Fibroblast of skin of abdomen (primary cell): ENCODE data around the gene RNFT2.

ENCODE experiments used
- DNase-seq: peaks from one replicate; pipeline ENCODE4 v3.0.0-alpha.2; 2013

RNFT2 gene

GRCh38 chr12:116880213-116880816 lies 142.2 kb downstream of the RNFT2 start:
- no peak for DNase-seq

DNA sequence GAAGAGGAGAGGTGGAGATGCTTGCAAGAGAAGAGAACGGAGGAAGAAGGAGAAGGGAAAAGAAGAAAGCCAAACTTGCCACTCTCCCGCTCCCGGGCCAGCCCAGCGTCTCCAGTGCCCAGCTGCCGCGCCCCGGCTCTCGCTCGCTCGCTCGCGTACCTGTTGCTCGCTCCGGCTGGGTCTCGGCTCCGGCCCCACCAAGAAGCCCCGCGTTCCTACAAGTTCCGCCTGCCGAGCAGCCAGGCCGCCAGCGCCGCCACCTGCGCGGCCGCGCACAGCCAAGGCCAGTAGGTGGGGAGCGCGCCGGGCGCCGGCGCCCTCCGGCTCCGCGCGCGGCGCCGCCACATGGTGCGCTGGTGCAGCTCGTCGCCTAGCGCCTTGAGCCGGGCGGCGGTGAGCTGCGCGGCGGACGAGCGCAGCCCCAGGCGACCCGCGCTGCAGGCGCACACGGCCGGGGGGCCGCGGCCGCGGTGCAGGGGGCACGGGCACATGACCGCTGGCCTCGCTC lies 142.8 kb downstream of the RNFT2 start:
- DNase-seq, result peak; percentile 39

GRCh38 chr12:116881325-116881876 lies 143.3 kb downstream of the RNFT2 start, which contains the start of gene HRK:
HRK (minus strand) TSS chr12:116881441; CDS start chr12:116881307, 134 bp downstream.
- DNase-seq, result peak; percentile 21

GRCh38 chr12:116881877-116882507 lies 143.9 kb downstream of the RNFT2 start:
- no peak for DNase-seq

GRCh38 chr12:116882742-116883141 lies 144.6 kb downstream of the RNFT2 start:
- peak; percentile 44 for DNase-seq

- no peak for DNase-seq
Observed at GRCh38 chr12:116884871-116885270, 146.8 kb downstream of the RNFT2 start.

DNA sequence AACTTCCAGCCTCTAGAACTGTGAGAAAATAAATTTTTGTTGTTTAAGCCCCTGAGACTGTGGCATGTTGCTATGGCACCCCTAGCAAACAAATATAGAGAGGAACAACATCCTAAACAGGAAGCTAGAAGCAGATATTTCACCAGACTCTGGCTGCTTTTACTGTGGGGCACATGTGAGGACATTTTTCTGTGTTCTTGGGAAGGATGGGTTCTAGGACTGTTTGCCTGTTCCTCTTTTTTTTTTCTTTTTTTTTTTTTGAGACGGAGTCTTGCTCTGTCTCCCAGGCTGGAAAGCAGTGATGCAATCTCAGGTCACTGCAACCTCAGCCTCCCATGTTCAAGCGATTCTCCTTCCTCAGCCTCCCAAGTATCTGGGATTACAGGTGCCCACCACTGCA lies 147.4 kb downstream of the RNFT2 start:
- no peak for DNase-seq

DNA sequence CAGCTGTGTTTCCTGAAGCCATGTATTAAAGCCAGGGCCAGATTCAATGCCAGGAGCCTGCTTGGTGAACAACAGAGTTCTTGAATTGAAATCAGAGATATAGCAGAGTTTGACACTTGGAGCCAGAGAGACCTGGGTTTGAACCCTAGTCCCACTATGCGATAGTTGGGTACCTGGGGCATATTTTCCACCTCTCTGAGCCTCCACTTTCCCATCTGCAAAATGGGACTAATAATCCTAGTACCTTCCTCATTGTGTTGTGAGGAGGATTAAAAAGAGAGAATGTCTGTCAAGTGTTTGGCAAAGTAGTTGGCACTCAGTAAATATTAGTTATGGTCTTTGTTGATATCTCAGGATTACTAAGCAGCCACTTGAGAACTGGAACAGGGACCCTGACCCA lies 149.1 kb downstream of the RNFT2 start:
- no peak for DNase-seq

- no peak for DNase-seq
Observed at GRCh38 chr12:116887897-116888296, 149.8 kb downstream of the RNFT2 start.

DNA sequence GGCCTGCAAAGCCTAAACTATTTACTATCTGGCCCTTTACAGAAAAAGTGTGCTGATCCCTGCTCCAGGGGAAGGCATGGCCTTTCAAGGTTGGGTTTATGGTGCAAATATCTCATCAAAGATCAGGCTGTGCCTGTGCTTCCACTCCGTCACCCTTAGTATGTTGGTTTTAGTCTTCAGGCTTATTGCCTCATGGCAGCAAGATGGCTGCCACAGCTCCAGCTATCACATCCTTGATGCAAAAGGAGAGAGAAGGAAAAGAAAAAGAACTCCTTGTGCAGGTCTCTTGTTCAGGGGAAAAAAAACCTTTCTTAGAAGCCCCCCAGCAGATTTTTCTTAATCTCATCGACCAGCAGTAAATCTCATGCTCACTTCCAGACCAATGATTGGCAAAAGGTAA lies 152.2 kb downstream of the RNFT2 start:
- DNase-seq, result no peak

- no peak for DNase-seq
Observed at GRCh38 chr12:116891019-116891418, 152.9 kb downstream of the RNFT2 start.

GRCh38 chr12:116892349-116893140 lies 154.4 kb downstream of the RNFT2 start:
- DNase-seq, result no peak

- no peak for DNase-seq
Observed at GRCh38 chr12:116894913-116895312, 156.8 kb downstream of the RNFT2 start.

DNA sequence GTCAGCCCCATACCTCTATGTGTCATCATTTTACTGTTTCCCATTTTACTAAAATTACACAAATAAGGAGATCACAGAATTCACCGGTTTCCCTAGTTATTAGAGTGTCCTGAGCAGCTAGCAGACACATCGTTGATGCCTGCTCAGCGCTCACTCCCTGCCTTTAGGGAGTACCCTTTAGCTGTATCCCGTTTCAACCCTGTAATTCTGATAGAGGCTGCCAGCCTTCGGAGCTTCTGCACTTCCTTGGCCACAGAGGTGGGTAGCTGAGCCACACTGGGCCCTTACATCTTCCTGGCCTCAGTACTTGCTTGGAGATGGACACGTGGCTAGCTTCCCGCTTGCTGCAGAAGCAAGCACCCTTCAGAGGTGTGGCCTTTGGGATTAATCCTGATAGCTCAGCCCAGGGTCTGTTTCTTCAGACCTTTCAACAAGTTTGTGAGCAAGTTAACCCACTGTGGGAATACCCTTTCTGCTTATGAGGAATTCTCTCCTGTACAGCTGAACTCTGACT lies 158.4 kb downstream of the RNFT2 start:
- no peak for DNase-seq

DNA sequence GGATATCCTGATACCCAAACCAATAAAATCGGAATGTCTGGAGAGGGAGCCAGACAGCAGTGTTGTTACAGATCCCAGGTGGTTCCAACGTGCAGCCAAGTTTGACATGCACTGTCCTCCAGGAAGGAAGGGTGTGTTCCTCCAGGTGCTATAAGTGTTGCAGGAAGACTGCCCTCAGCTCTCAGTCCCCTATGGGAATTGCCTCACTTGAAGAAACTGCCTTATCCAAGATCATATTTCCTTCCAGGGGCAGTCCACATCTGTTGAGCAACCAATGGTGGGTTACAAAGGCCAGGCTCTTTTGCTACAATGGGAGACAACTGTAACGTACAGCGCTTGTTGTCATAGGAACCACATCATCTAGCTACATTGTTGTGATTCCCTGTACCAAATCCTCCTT lies 159.4 kb downstream of the RNFT2 start:
- DNase-seq, result no peak

DNA sequence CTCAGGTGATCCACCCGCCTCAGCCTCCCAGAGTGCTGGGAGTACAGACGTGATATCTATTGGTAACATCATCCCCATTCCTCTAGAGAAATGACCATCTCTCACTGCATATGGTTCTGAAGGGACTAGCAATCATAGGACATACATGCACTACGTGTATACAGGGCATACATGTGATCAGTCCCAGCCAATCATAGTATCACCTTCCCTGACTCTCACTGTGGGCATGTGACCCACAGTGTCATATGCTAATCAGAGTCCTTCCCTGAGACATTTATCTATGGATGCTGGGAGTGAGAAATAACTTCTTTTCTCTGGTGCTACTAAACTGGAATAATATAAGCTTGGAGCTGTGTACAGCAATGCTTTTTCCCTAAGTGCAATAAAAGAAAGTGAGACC lies 160.6 kb downstream of the RNFT2 start:
- no peak for DNase-seq

DNA sequence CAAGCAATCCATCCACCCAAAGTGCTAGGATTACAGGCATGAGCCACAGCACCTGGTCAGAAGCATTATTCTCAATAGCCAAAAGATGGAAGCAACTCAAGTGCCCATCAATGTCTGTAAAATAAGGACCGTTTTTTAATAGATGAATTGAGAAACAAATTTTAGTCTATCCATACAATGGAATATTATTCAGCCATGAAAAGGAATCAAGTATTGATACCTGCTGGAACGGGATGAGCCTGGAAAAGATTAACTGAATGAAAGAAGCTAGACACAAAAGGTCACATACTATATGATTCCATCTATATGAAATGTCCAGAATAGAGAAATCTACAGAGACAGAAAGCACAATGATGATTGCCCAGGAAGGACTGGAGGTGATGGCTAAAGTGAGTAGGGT lies 163.5 kb downstream of the RNFT2 start:
- no peak for DNase-seq
